AG08396 (cell line): ENCODE measurements around the gene VSNL1.

ENCODE experiments used
- DNase-seq: peaks from one replicate; pipeline ENCODE4 v3.0.0; 2012; ENCODE audit warnings: low spot score, mixed read lengths

Gene VSNL1

GRCh38 chr2:17614174-17614930 lies 73.9 kb downstream of the VSNL1 start:
- DNase-seq = no peak

- no peak for DNase-seq
These were observed 74.7 kb downstream of the VSNL1 start for GRCh38 chr2:17615147-17615546.

GRCh38 chr2:17615728-17616351 lies 75.3 kb downstream of the VSNL1 start:
- no peak for DNase-seq

GRCh38 chr2:17616405-17616804 lies 75.9 kb downstream of the VSNL1 start:
- no peak for DNase-seq

- no peak for DNase-seq
These were observed 77.0 kb downstream of the VSNL1 start for GRCh38 chr2:17617516-17617915.

- DNase-seq = no peak
These were observed 77.5 kb downstream of the VSNL1 start for GRCh38 chr2:17617955-17618354.

- DNase-seq = no peak
These were observed 79.8 kb downstream of the VSNL1 start for GRCh38 chr2:17620280-17620679.

- DNase-seq = no peak
These were observed 80.3 kb downstream of the VSNL1 start for GRCh38 chr2:17620841-17621240.

GRCh38 chr2:17621781-17622180 lies 81.3 kb downstream of the VSNL1 start:
- peak; percentile 27 for DNase-seq

GRCh38 chr2:17625446-17625845 lies 85.0 kb downstream of the VSNL1 start:
- DNase-seq = no peak

GRCh38 chr2:17626986-17627385 lies 86.5 kb downstream of the VSNL1 start:
- DNase-seq = no peak

GRCh38 chr2:17627434-17627833 lies 86.9 kb downstream of the VSNL1 start:
- DNase-seq = no peak

GRCh38 chr2:17628349-17629261 lies 88.1 kb downstream of the VSNL1 start:
- DNase-seq = no peak

- no peak for DNase-seq
These were observed 89.6 kb downstream of the VSNL1 start for GRCh38 chr2:17630089-17630488.

GRCh38 chr2:17634997-17635396 lies 94.5 kb downstream of the VSNL1 start:
- DNase-seq = no peak

- DNase-seq = no peak
These were observed 95.8 kb downstream of the VSNL1 start for GRCh38 chr2:17636257-17636656.

- DNase-seq = no peak
These were observed 96.8 kb downstream of the VSNL1 start for GRCh38 chr2:17637131-17637906.

GRCh38 chr2:17638196-17638743 lies 97.8 kb downstream of the VSNL1 start:
- DNase-seq = no peak

GRCh38 chr2:17640406-17640805 lies 99.9 kb downstream of the VSNL1 start:
- DNase-seq = no peak

GRCh38 chr2:17643031-17643615 lies 102.6 kb downstream of the VSNL1 start:
- peak; percentile 88 for DNase-seq

GRCh38 chr2:17644997-17645720 lies 104.7 kb downstream of the VSNL1 start:
- no peak for DNase-seq
